GM12891 (cell line): ENCODE results near the gene ANKRD10.

Experiments
- PAX5 ChIP-seq: IDR thresholded peaks from 2 replicates; pipeline ENCODE4 v1.6.1; 2011; ENCODE audit warnings: low read length, moderate library complexity, mild to moderate bottlenecking; ENCODE audit not compliant: insufficient read depth, severe bottlenecking
- POLR2A ChIP-seq: IDR thresholded peaks from 2 replicates; pipeline ENCODE4 v1.6.1; 2011; ENCODE audit warnings: low read depth, low read length, control low read depth
- POLR2AphosphoS5 ChIP-seq: IDR thresholded peaks from 2 replicates; pipeline ENCODE4 v1.6.1; 2011; ENCODE audit warnings: low read depth, low read length, control low read depth
- POU2F2 ChIP-seq: IDR thresholded peaks from 2 replicates; pipeline ENCODE4 v1.6.1; 2011; ENCODE audit warnings: low read depth, mild to moderate bottlenecking, control low read depth, low read length, moderate library complexity
- SPI1 ChIP-seq: IDR thresholded peaks from 2 replicates; pipeline ENCODE4 v1.6.1; 2011; ENCODE audit warnings: low read depth, low read length, control low read depth
- TAF1 ChIP-seq: IDR thresholded peaks from 2 replicates; pipeline ENCODE4 v1.6.1; 2011; ENCODE audit warnings: low read depth, low read length, control low read depth

- no peak for TF ChIP-seq POLR2A
- no peak for TF ChIP-seq POLR2AphosphoS5
- TF ChIP-seq TAF1 = no peak
- TF ChIP-seq SPI1 = no peak
- no peak for TF ChIP-seq POU2F2
- TF ChIP-seq PAX5 = no peak
These were observed 41.9 kb downstream of the ANKRD10 start for GRCh38 chr13:110872768-110873638.
